ENCODE results near the gene PBX3.
"Not testable (repeated sequence)": the region's sequence is repeated elsewhere in the genome, so short reads cannot be mapped to it uniquely, and the experiment has no call there.

The PBX3 gene

GRCh38 chr9:125771037-125771436, 23.9 kb downstream of the PBX3 start:
- DNase-seq (ENCODE audit: low read depth) = no peak
- H3K4me3 ChIP-seq (ENCODE audit: low read depth, low read length) = no peak overlapping the region
- TF ChIP-seq CTCF (conservative IDR thresholded peaks at IDR 0.05; ENCODE audit: low read depth, low read length) = no peak

GRCh38 chr9:125772740-125773139, 25.6 kb downstream of the PBX3 start:
- H3K4me3 ChIP-seq (ENCODE audit: low read depth, low read length) = no peak overlapping the region
- DNase-seq (ENCODE audit: low read depth) = no peak
- no peak for TF ChIP-seq CTCF (conservative IDR thresholded peaks at IDR 0.05; ENCODE audit: low read depth, low read length)

- no peak for DNase-seq (ENCODE audit: low read depth)
- H3K4me3 ChIP-seq (ENCODE audit: low read depth, low read length) = no peak overlapping the region
- TF ChIP-seq CTCF (conservative IDR thresholded peaks at IDR 0.05; ENCODE audit: low read depth, low read length) = no peak
Measured at GRCh38 chr9:125774106-125774505, 26.9 kb downstream of the PBX3 start.

- H3K4me3 ChIP-seq (ENCODE audit: low read depth, low read length); DNase-seq (ENCODE audit: low read depth): not testable (repeated sequence)
Measured at GRCh38 chr9:125776789-125777188, 29.6 kb downstream of the PBX3 start.

- not testable (repeated sequence) for DNase-seq (ENCODE audit: low read depth); H3K4me3 ChIP-seq (ENCODE audit: low read depth, low read length)
Measured at GRCh38 chr9:125778538-125779219, 31.5 kb downstream of the PBX3 start.

GRCh38 chr9:125779220-125779565, 32.0 kb downstream of the PBX3 start:
- H3K4me3 ChIP-seq (ENCODE audit: low read depth, low read length); DNase-seq (ENCODE audit: low read depth): not testable (repeated sequence)

- DNase-seq (ENCODE audit: low read depth) = no peak
- H3K4me3 ChIP-seq (ENCODE audit: low read depth, low read length) = no peak overlapping the region
- no peak for TF ChIP-seq CTCF (conservative IDR thresholded peaks at IDR 0.05; ENCODE audit: low read depth, low read length)
Measured at GRCh38 chr9:125782718-125783117, 35.5 kb downstream of the PBX3 start.

GRCh38 chr9:125784286-125785049, 37.3 kb downstream of the PBX3 start:
- no peak overlapping the region for H3K4me3 ChIP-seq (ENCODE audit: low read depth, low read length)
- TF ChIP-seq CTCF (conservative IDR thresholded peaks at IDR 0.05; ENCODE audit: low read depth, low read length) = no peak
- peak; percentile 59 for DNase-seq (ENCODE audit: low read depth)
